B cell (primary cell): ENCODE data around the gene PRRT3. TPM values are rescaled to one million over a fixed set of nuclear protein-coding genes. Genes with fewer than 3 reads are reported as not detected.

ENCODE experiments used
- ATAC-seq: fragments of 200-7000 bp; cut with Tn5 transposase; one replicate; pipeline ENCODE4 v1.10.0; 2021; ENCODE audit warnings: low read depth, mild to moderate bottlenecking, moderate number of reproducible peaks, moderate library complexity
- CTCF ChIA-PET: fragments of 350-600 bp; sonication (Branson Sonifier 250); formaldehyde crosslinking; loops from one replicate; lab custom pipeline; 2021; ENCODE audit warnings: antibody characterized with exemption, inconsistent platforms; lab: Charles Lee
- POLR2A ChIA-PET: fragments of 350-600 bp; sonication (Branson Sonifier 250); formaldehyde crosslinking; loops from one replicate; lab custom pipeline; 2021; ENCODE audit warnings: antibody characterized with exemption; lab: Charles Lee
- DNase-seq: peaks from one replicate; pipeline ENCODE4 v3.0.0; 2013
- H2AFZ ChIP-seq: 2 replicates; pipeline ENCODE4 v1.6.1; 2012; ENCODE audit warnings: mild to moderate bottlenecking, low read depth, low read length; ENCODE audit not compliant: insufficient read depth, poor library complexity, severe bottlenecking
- H3K27ac ChIP-seq, 2 donors: 1 replicate in 1 of 2; 2 replicates in 1 of 2; pipeline ENCODE4 v1.5.1; 2012 to 2013; ENCODE audit warnings: low read length in 2 of 2, mild to moderate bottlenecking in 2 of 2, moderate library complexity in 1 of 2
- H3K27me3 ChIP-seq, 4 experiments: fragments of 200-600 bp in 1 of 4; sonication (generic) in 1 of 4; replicated peaks in 1 of 4; 1 replicate in 2 of 4; 2 replicates in 2 of 4; pipeline versions ENCODE4 v1.6.1 to v1.7.0; 2013 to 2016; ENCODE audit warnings: low read length in 3 of 4, mild to moderate bottlenecking in 2 of 4, mixed read lengths in 1 of 4, moderate library complexity in 1 of 4; ENCODE audit not compliant: insufficient read depth in 4 of 4, control insufficient read depth in 3 of 4; ENCODE audit errors: control extremely low read depth in 1 of 4
- H3K36me3 ChIP-seq, 2 experiments: replicated peaks in 1 of 2; 1 replicate in 1 of 2; 2 replicates in 1 of 2; pipeline versions ENCODE4 v1.6.1 to v1.7.1; 2013; ENCODE audit warnings: low read length in 1 of 2; ENCODE audit not compliant: insufficient read depth in 2 of 2, control insufficient read depth in 1 of 2; ENCODE audit errors: control extremely low read depth in 1 of 2, extremely low read depth in 1 of 2
- H3K4me1 ChIP-seq, 2 donors: fragments of 200-600 bp in 1 of 2; sonication (generic) in 1 of 2; 1 replicate in 1 of 2; 2 replicates in 1 of 2; pipeline versions ENCODE4 v1.5.1 to v1.6.1; 2013 to 2017; ENCODE audit warnings: low read length in 2 of 2; ENCODE audit not compliant: control insufficient read depth in 2 of 2, insufficient read depth in 2 of 2
- H3K4me2 ChIP-seq: replicated peaks from 2 replicates; pipeline ENCODE3; 2012; ENCODE audit warnings: mild to moderate bottlenecking, low read depth, low read length; ENCODE audit not compliant: poor library complexity, severe bottlenecking
- H3K4me3 ChIP-seq, 5 experiments: fragments of 200-600 bp in 1 of 5; sonication (generic) in 1 of 5; 1 replicate in 3 of 5; 2 replicates in 2 of 5; pipeline versions ENCODE4 v1.5.1 to v1.7.0; 2011 to 2016; ENCODE audit warnings: low read length in 4 of 5, mild to moderate bottlenecking in 4 of 5, low read depth in 2 of 5, control low read depth in 1 of 5, moderate library complexity in 1 of 5; ENCODE audit not compliant: insufficient read depth in 1 of 5; ENCODE audit errors: control extremely low read depth in 1 of 5, extremely low read depth in 1 of 5
- H3K79me2 ChIP-seq: fragments of 200-600 bp; sonication (generic); one replicate; pipeline ENCODE4 v1.6.0; 2016; ENCODE audit warnings: low read length; ENCODE audit not compliant: control insufficient read depth, insufficient read depth
- H3K9ac ChIP-seq: fragments of 200-600 bp; sonication (generic); 2 replicates; pipeline ENCODE4 v1.6.1; 2017; ENCODE audit warnings: mild to moderate bottlenecking, low read length, moderate library complexity
- H3K9me3 ChIP-seq, 3 donors: one replicate each; pipeline versions ENCODE4 v1.6.1 to v1.7.1; 2013; ENCODE audit warnings: low read length in 2 of 3; ENCODE audit not compliant: control insufficient read depth in 2 of 3, insufficient read depth in 1 of 3; ENCODE audit errors: control extremely low read depth in 1 of 3
- H4K20me1 ChIP-seq: 2 replicates; pipeline ENCODE4 v1.6.0; 2012; ENCODE audit warnings: mild to moderate bottlenecking, low read length; ENCODE audit not compliant: insufficient read depth, control insufficient read depth, poor library complexity, severe bottlenecking
- H3K27ac Mint-ChIP-seq: one replicate; pipeline ENCODE4 v1.8.0; 2021; ENCODE audit warnings: mixed read lengths
- H3K27me3 Mint-ChIP-seq: one replicate; pipeline ENCODE4 v1.8.0; 2021; ENCODE audit warnings: mixed read lengths
- H3K4me1 Mint-ChIP-seq: one replicate; pipeline ENCODE4 v1.8.0; 2021; ENCODE audit warnings: mixed read lengths
- H3K4me3 Mint-ChIP-seq: one replicate; pipeline ENCODE4 v1.8.0; 2021; ENCODE audit warnings: mixed read lengths
- H3K9me3 Mint-ChIP-seq: one replicate; pipeline ENCODE4 v1.8.0; 2022; ENCODE audit warnings: mixed read lengths; ENCODE audit not compliant: insufficient read depth
- CTCF ChIP-seq: fragments of 200-600 bp; IDR thresholded peaks from one replicate; pipeline ENCODE4 v1.8.0; 2022; ENCODE audit warnings: antibody characterized with exemption, mild to moderate bottlenecking
- EZH2 ChIP-seq: IDR thresholded peaks from 2 replicates; pipeline ENCODE4 v1.6.1; 2012; ENCODE audit warnings: borderline replicate concordance, low read depth, mild to moderate bottlenecking, moderate library complexity, low read length; ENCODE audit not compliant: insufficient read depth, poor library complexity, severe bottlenecking
- WGBS: methylation state at CpG from one replicate; pipeline ENCODE4 v1.1.5; 2013; ENCODE audit warnings: missing lambda C conversion rate; ENCODE audit not compliant: insufficient coverage; 5-methylcytosine and 5-hydroxymethylcytosine counted together
- intact Hi-C: fragments of 100-400 bp; cut with micrococcal nuclease; formaldehyde crosslinking; loops from one replicate; pipeline ENCODE4 v1.10.0; 2022
- polyA plus RNA-seq: library from polyadenylated mRNA; depleted of rRNA; stranded (reverse); fragments of >200 nt; gene quantifications from 2 replicates; pipeline ENCODE4 v1.2.3, GENCODE V29; 2012
- total RNA-seq, 2 donors: library from RNA; stranded (reverse); fragments of 120-200 nt in 1 of 2; gene quantifications; 1 replicate in 1 of 2; 2 replicates in 1 of 2; pipeline versions ENCODE4 v1.2.3 to v1.2.4, GENCODE V29; 2013 to 2022

PRRT3 gene
- total and polyA plus RNA-seq, 2 donors (not counting 1 experiment from before 2014, with no cell fraction given): 1.7 to 3.9 TPM

- peaks cover 52% of the 10 kb centered on the region for H3K79me2 ChIP-seq
- peaks cover 5 to 10% of the 10 kb centered on the region in 2 donors for H3K4me1 ChIP-seq
- peaks cover 4% of the 10 kb centered on the region for H3K27me3 Mint-ChIP-seq
- POLR2A ChIA-PET: no interaction called here
- H3K4me3 ChIP-seq: no peak overlapping the region
- no peak overlapping the region for H3K4me3 Mint-ChIP-seq
- peak overlapping the region; percentile 73 for H3K27ac Mint-ChIP-seq
- peaks cover 18% of the 10 kb centered on the region for H3K4me1 Mint-ChIP-seq
- WGBS: 98% methylated on average over 6 of the region's 8 CpGs
- H4K20me1 ChIP-seq: no peaks in the 10 kb centered on the region
- intact Hi-C loops: no loop called here
- no peaks in the 10 kb centered on the region for H3K9me3 Mint-ChIP-seq
- H3K9ac ChIP-seq: no peak overlapping the region
- no peak overlapping the region for H2AFZ ChIP-seq
- H3K4me2 ChIP-seq: no peak overlapping the region
- TF ChIP-seq CTCF: no peak
- no peak for TF ChIP-seq EZH2
- CTCF ChIA-PET: no interaction called here
- no peak overlapping the region for H3K27ac ChIP-seq
- ATAC-seq (no peak), DNase-seq (no peak)
- H3K36me3 ChIP-seq: peaks cover 3% of the 10 kb centered on the region in 2 experiments
- no peaks in the 10 kb centered on the region for H3K9me3 ChIP-seq
- no peaks in the 10 kb centered on the region for H3K27me3 ChIP-seq
These were observed 53.6 kb downstream of the PRRT3 start for GRCh38 chr3:9898467-9899241.
